Measurements from ENCODE around the gene ADD1.

The ADD1 gene

DNA sequence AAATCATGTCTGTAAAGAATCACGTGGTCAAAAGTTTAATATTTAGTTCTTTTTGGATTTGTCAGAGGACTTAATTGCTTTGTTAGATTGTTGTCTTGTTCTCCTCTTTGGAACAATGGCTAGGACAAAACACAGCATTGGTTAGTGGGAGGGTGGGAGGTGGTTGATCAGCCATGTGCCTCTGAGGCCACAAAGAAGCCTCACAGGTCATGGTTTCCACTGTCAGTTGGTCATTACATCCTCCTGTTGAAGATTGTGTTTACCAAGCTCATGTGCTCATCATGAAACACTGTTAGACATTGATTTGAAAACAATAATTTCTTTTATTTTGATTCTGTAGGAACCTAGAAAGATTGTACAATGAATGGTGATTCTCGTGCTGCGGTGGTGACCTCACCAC lies 31.9 kb downstream of the ADD1 start:
- TF ChIP-seq, protein P1, sequence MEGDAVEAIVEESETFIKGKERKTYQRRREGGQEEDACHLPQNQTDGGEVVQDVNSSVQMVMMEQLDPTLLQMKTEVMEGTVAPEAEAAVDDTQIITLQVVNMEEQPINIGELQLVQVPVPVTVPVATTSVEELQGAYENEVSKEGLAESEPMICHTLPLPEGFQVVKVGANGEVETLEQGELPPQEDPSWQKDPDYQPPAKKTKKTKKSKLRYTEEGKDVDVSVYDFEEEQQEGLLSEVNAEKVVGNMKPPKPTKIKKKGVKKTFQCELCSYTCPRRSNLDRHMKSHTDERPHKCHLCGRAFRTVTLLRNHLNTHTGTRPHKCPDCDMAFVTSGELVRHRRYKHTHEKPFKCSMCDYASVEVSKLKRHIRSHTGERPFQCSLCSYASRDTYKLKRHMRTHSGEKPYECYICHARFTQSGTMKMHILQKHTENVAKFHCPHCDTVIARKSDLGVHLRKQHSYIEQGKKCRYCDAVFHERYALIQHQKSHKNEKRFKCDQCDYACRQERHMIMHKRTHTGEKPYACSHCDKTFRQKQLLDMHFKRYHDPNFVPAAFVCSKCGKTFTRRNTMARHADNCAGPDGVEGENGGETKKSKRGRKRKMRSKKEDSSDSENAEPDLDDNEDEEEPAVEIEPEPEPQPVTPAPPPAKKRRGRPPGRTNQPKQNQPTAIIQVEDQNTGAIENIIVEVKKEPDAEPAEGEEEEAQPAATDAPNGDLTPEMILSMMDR (IDR thresholded peaks at IDR 0.05; ENCODE audit: insufficient read depth, low read length, poor library complexity, severe bottlenecking): no peak
- Histone ChIP-seq H3K36me3 (ENCODE audit: control insufficient read depth, insufficient read depth, low read length) (peaks cover 12% of the 10 kb centered on the region), H3K27me3 (replicated peaks; ENCODE audit: control insufficient read depth, insufficient read depth, low read length) (no peaks in the 10 kb centered on the region), H3K4me3 (replicated peaks; ENCODE audit: low read depth, low read length) (no peak overlapping the region)
- no peak for DNase-seq (ENCODE audit: extremely low read depth, insufficient read length)

DNA sequence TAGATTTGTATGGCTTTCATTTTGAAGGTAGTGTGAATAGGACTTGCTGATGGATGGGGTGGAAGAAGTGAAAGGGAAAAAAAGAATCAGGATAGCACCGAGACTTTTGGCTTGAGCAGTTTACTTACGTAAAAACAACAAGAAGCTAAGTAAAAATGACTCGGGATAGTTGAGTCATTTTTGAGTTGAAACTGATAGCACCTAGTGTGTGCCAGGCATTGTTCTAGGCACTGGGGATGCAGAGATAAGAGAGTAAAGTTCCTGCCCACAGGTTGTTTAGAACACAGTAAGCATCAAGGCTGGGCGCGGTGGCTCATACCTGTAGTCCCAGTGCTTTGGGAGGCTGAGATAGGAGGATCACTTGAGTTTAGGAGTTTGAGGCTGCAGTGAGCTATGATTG lies 34.7 kb downstream of the ADD1 start:
- H3K36me3 ChIP-seq (ENCODE audit: control insufficient read depth, insufficient read depth, low read length): peaks cover 12% of the 10 kb centered on the region
- H3K27me3 ChIP-seq (replicated peaks; ENCODE audit: control insufficient read depth, insufficient read depth, low read length): no peaks in the 10 kb centered on the region
- no peak for DNase-seq (ENCODE audit: extremely low read depth, insufficient read length)
- H3K4me3 ChIP-seq (replicated peaks; ENCODE audit: low read depth, low read length): no peak overlapping the region
- TF ChIP-seq, protein P1 (IDR thresholded peaks at IDR 0.05; ENCODE audit: insufficient read depth, low read length, poor library complexity, severe bottlenecking): no peak

DNA sequence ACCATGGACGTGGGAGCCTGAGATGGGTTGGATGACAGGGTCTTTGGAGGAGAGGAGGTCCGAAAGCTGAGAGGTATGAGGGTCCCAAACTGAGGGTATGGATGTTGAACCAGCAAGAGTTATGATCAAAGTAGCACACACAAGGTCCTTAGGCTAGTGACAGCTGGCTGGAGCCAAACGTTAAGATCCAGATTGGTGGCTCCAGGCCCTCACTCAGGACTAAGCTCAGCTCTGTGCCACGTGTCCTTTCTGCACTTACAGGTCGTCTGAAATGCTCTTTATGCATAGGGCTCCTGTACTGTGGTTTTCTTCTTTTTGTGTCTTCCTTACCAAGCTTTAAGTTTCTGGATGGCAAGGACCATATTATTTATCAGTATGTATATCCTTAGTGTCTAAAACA lies 35.4 kb downstream of the ADD1 start:
- peaks cover 12% of the 10 kb centered on the region for H3K36me3 ChIP-seq (ENCODE audit: control insufficient read depth, insufficient read depth, low read length)
- TF ChIP-seq, protein P1 (IDR thresholded peaks at IDR 0.05; ENCODE audit: insufficient read depth, low read length, poor library complexity, severe bottlenecking): no peak
- no peak overlapping the region for H3K4me3 ChIP-seq (replicated peaks; ENCODE audit: low read depth, low read length)
- no peak for DNase-seq (ENCODE audit: extremely low read depth, insufficient read length)
- H3K27me3 ChIP-seq (replicated peaks; ENCODE audit: control insufficient read depth, insufficient read depth, low read length): no peaks in the 10 kb centered on the region

DNA sequence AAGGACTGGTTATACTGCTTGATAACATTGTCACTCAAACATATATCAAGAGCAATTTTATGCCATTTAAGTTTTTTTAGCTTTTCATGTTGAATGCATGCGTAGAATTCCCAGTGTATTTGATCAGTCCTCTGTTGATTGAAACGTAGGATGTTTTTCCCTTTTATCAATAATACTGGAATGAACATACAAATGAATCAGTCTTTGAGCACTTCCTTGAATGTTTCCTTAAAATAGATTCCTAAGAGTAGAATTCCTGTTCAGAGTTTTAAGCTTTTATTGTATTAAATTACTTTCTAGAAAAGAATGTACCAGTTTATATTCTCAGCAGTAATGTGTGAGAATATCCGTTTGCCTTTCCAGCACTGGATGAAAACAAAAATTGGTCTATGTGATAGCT lies 37.8 kb downstream of the ADD1 start:
- H3K36me3 ChIP-seq (ENCODE audit: control insufficient read depth, insufficient read depth, low read length): peaks cover 15% of the 10 kb centered on the region
- H3K4me3 ChIP-seq (replicated peaks; ENCODE audit: low read depth, low read length): no peak overlapping the region
- no peak for DNase-seq (ENCODE audit: extremely low read depth, insufficient read length)
- TF ChIP-seq, protein P1 (IDR thresholded peaks at IDR 0.05; ENCODE audit: insufficient read depth, low read length, poor library complexity, severe bottlenecking): no peak
- no peaks in the 10 kb centered on the region for H3K27me3 ChIP-seq (replicated peaks; ENCODE audit: control insufficient read depth, insufficient read depth, low read length)

DNA sequence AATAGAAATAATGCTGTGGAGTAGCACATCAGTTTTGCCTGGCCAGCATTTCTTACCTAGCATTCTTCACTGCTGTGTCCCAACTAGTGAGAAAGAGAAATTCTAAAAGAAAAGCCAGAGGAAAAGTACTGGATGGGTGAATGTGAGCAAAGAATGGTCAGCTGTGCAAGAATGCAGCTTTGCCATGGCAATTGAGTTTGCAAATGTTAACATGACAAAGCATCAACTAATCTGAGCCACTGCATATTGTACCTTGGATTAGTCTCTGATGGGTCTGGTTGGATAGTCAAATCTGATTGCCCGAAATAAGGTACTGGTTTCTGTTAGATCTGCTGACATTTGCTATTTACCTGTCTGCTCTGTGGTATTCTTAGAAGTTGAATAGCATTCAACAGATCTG lies 38.7 kb downstream of the ADD1 start:
- Histone ChIP-seq H3K27me3 (replicated peaks; ENCODE audit: control insufficient read depth, insufficient read depth, low read length) (no peaks in the 10 kb centered on the region), H3K36me3 (ENCODE audit: control insufficient read depth, insufficient read depth, low read length) (peaks cover 17% of the 10 kb centered on the region), H3K4me3 (replicated peaks; ENCODE audit: low read depth, low read length) (no peak overlapping the region)
- TF ChIP-seq, protein P1 (IDR thresholded peaks at IDR 0.05; ENCODE audit: insufficient read depth, low read length, poor library complexity, severe bottlenecking): no peak
- DNase-seq (ENCODE audit: extremely low read depth, insufficient read length): no peak

DNA sequence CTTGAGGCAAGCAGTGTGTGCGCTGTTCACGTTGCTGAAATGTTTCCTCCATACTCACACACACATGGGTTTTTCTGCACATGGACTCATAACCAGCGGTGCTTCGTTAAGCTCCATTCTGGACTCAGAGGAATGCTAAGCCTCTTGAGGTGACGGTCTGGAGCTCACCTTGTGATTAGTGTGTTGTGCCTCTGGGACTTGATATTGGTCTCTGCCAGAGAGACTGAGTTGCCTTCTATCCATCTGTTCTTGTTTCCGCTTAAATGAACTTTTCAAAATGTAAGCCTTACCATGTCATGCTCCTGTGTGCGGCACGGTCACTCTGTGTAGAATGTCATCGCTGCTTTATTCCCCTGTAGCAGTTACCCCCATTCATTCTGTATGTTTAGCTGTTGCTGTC lies 42.5 kb downstream of the ADD1 start:
- H3K27me3 ChIP-seq (replicated peaks; ENCODE audit: control insufficient read depth, insufficient read depth, low read length): no peaks in the 10 kb centered on the region
- H3K4me3 ChIP-seq (replicated peaks; ENCODE audit: low read depth, low read length): no peak overlapping the region
- H3K36me3 ChIP-seq (ENCODE audit: control insufficient read depth, insufficient read depth, low read length): peaks cover 13% of the 10 kb centered on the region
- TF ChIP-seq, protein P1 (IDR thresholded peaks at IDR 0.05; ENCODE audit: insufficient read depth, low read length, poor library complexity, severe bottlenecking): no peak
- DNase-seq (ENCODE audit: extremely low read depth, insufficient read length): no peak
